ENCODE results near the gene GHITM.

GHITM gene

DNA sequence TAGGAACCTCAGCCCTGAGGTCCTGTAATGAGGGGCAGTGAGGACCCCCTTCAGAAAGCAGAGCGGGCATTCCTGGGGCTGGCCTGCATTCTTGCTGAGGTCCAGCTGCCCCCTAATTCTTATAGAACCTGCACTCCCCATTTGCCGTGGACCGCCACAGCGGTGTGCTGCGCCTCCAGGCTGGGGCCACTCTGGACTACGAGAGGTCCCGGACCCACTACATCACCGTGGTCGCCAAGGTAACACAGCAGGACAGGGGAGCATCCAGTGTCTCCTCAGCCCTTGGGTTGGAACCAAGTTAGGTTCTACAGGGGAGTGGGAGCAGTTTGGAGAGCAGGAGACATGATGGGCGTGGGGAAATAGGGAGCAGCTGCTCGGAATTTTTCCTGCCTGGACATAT, 62.4 kb downstream of the GHITM start:
- no peak for DNase-seq

- no peak for DNase-seq
These were observed 63.0 kb downstream of the GHITM start for GRCh38 chr10:84202349-84202748.
